Activated T-cell treated with anti-CD3 and anti-CD28 coated beads, Interleukin-2, amount 50 U/mL, for 24 hours (primary cell): ENCODE data around the gene ARHGAP8.
"Not testable (repeated sequence)": the region's sequence is repeated elsewhere in the genome, so short reads cannot be mapped to it uniquely, and the experiment has no call there.

ENCODE experiments used
- DNase-seq: peaks from one replicate; pipeline ENCODE4 v3.0.0-alpha.2; 2020
- H3K27ac Mint-ChIP-seq: 2 replicates; pipeline ENCODE4 v1.8.0; 2020; ENCODE audit warnings: mild to moderate bottlenecking, mixed read lengths
- H3K27me3 Mint-ChIP-seq: 2 replicates; pipeline ENCODE4 v1.8.0; 2020; ENCODE audit warnings: mixed read lengths
- H3K36me3 Mint-ChIP-seq: 2 replicates; pipeline ENCODE4 v1.8.0; 2020; ENCODE audit warnings: low read depth, mixed read lengths
- H3K4me1 Mint-ChIP-seq: 2 replicates; pipeline ENCODE4 v1.8.0; 2020; ENCODE audit warnings: low read depth, mixed read lengths
- H3K4me3 Mint-ChIP-seq: 2 replicates; pipeline ENCODE4 v1.8.0; 2020; ENCODE audit warnings: mild to moderate bottlenecking, moderate library complexity, mixed read lengths
- H3K9me3 Mint-ChIP-seq: 2 replicates; pipeline ENCODE4 v1.8.0; 2020; ENCODE audit warnings: mixed read lengths

ARHGAP8 gene

DNA sequence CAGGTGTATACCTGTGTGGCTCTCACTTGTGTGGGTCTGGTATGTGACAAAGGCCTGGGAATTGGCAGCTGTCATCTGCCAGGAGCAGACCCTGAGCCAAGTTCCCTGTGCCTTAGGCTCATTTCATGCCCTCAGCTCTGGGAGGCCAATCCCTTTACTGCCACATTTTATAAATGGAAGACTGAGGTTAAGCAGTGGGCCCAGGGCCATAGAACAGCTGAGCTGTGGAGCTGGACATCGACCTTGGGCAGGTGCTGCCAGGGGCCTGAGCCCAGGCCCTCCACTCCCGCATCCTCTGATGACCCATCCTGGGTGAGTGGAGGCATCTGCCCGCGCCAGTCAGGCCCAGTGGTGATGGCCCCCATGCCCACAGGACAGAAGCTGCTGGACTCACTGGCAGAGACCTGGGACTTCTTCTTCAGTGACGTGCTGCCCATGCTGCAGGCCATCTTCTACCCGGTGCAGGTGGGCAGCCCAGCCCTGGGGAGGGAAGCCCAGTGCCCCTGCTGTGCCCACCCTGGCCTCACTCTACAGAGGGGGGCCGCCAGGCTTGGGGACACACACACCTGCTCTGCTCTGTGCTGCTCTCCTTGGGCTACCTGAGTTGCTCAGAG is 20.9 kb upstream of the ARHGAP8 start:
- no peak for DNase-seq
- no peaks in the 10 kb centered on the region for H3K27me3 Mint-ChIP-seq
- H3K4me1 Mint-ChIP-seq, result peaks cover 14% of the 10 kb centered on the region
- H3K9me3 Mint-ChIP-seq, result no peaks in the 10 kb centered on the region
- H3K4me3 Mint-ChIP-seq, result no peak overlapping the region
- no peak overlapping the region for H3K27ac Mint-ChIP-seq
- peaks cover 41% of the 10 kb centered on the region for H3K36me3 Mint-ChIP-seq

DNA sequence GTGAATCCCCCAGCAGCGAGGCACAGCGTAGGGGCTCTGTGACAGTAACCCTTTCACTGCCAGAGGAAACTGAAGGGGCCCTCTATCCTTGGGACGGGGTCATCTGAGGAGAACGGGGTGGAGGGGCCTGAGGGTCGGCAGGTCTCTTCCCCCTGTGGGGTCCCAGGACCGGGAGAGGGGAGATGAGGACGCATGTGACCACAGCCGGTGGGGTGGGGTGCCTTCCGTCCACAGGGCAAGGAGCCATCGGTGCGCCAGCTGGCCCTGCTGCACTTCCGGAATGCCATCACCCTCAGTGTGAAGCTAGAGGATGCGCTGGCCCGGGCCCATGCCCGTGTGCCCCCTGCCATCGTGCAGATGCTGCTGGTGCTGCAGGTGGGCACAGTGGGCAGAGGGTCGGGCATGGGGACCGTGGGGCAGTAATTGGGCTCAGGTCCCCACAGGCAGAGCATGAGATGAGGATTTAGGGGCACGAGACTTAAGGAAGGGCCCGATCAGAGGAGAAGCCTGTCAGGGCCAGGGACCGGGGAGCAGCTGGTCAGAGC is 20.3 kb upstream of the ARHGAP8 start:
- Mint-ChIP-seq H3K27ac (no peak overlapping the region), H3K4me3 (no peak overlapping the region), H3K36me3 (peaks cover 40% of the 10 kb centered on the region), H3K4me1 (peaks cover 14% of the 10 kb centered on the region), H3K27me3 (no peaks in the 10 kb centered on the region), H3K9me3 (no peaks in the 10 kb centered on the region)
- no peak for DNase-seq

DNA sequence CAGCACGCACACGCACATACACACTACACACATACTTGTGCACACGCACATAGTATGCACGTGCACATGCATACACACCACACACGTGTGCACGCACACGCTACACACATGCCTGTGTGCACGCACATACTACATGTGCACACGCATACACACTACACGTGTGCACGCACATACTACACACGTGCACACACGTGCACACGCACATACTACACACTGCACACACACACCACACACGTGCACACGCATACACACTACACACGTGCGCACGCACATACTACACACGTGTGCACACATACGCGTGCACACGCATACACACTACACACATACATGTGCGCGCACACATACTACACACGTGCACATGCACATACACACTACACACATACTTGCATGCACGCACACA is 19.7 kb upstream of the ARHGAP8 start:
- Mint-ChIP-seq H3K4me1 (peaks cover 13% of the 10 kb centered on the region), H3K36me3 (peaks cover 35% of the 10 kb centered on the region), H3K9me3 (no peaks in the 10 kb centered on the region), H3K4me3 (no peak overlapping the region), H3K27ac (no peak overlapping the region), H3K27me3 (no peaks in the 10 kb centered on the region)
- no peak for DNase-seq

DNA sequence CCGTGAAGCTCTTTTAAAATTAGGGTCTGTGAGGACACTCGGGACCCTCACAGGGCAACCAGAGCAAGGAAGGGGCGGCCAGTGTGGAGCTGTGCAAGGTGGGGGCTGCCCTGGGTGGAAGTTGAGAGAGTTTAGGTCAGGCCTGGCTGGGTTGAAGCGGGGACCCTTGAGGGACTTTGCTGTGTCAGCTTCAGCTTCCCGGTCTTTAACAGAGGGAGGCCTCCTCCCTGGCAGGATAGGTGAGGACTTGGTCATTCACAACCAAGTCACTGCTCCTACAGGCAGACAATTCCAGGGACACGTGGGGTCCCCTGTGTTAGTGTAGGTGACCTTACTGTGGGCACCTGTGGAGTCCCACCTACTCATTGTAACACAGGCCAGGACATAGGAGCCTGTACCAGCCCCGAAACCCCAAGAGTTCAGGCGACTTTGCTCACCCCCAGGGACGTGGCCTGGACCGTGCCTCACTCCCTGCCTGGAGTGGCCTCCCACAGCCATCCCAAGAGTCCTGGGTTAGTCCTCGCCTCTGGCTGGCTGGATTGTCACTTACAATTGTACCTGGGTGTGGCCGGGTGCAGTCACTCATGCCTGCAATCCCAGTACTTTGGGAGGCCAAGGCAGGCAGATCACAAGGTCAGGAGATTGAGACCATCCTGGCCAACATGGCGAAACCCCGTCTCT is 18.8 kb upstream of the ARHGAP8 start:
- Mint-ChIP-seq H3K36me3 (peaks cover 31% of the 10 kb centered on the region), H3K4me3 (no peak overlapping the region), H3K9me3 (no peaks in the 10 kb centered on the region)

DNA sequence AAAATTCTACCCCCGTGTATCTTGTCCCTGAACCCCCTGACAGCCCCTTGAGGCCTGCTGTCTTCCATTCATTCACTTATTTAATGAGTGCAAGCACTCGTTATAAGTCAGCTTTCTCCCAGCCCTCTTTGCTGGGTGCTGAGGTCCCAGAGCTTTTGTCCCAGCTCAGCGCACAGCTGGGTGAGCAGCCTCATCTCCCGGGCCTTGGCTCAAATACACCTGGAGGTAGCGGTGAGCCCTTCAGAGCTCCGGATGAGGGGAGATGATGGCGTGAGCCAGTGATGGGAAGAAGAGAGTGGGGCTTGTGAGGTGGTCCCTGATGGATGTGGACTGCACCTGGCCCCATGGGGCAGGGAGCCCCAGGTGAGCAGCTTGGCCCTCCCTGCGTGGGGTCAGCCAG is 18.1 kb upstream of the ARHGAP8 start:
- Mint-ChIP-seq H3K27me3 (no peaks in the 10 kb centered on the region), H3K4me3 (no peak overlapping the region), H3K27ac (peak overlapping the region; percentile 26), H3K4me1 (peaks cover 5% of the 10 kb centered on the region), H3K36me3 (peaks cover 27% of the 10 kb centered on the region), H3K9me3 (no peaks in the 10 kb centered on the region)
- DNase-seq, result no peak

More for the DNA sequence above, 18.8 kb upstream of the ARHGAP8 start:
- Mint-ChIP-seq H3K27ac (no peak overlapping the region), H3K27me3 (no peaks in the 10 kb centered on the region), H3K4me1 (peaks cover 9% of the 10 kb centered on the region)
- DNase-seq, result no peak

DNA sequence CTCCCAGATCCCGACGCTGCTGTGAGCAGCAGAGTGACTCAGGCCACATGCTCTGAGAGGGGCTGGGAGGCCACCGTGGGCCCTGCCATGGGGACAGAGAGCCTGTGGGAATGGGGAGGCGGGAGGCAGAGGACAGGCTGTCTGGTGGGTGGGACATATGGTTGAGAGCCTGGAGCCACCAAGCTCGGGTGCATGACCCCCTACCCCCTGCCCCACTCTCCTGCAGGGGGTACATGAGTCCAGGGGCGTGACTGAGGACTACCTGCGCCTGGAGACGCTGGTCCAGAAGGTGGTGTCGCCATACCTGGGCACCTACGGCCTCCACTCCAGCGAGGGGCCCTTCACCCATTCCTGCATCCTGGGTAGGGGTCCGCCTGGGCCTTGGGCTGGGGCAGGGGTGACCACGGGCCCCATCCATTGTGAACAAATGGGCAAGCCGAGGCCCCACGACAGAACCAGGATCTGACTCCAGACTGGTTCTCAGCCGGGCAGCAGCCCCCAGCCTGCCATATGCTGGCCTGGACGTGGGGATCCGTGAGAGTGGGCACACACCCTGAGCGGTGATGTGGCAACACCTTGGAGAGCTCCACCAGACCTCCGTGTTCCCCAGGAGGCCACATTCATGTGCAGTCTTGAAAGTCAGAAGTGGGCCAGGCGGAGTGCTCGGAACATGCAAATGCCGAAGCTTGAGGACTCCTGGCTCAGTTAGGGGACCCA is 17.4 kb upstream of the ARHGAP8 start:
- H3K27ac Mint-ChIP-seq, result no peak overlapping the region

DNA sequence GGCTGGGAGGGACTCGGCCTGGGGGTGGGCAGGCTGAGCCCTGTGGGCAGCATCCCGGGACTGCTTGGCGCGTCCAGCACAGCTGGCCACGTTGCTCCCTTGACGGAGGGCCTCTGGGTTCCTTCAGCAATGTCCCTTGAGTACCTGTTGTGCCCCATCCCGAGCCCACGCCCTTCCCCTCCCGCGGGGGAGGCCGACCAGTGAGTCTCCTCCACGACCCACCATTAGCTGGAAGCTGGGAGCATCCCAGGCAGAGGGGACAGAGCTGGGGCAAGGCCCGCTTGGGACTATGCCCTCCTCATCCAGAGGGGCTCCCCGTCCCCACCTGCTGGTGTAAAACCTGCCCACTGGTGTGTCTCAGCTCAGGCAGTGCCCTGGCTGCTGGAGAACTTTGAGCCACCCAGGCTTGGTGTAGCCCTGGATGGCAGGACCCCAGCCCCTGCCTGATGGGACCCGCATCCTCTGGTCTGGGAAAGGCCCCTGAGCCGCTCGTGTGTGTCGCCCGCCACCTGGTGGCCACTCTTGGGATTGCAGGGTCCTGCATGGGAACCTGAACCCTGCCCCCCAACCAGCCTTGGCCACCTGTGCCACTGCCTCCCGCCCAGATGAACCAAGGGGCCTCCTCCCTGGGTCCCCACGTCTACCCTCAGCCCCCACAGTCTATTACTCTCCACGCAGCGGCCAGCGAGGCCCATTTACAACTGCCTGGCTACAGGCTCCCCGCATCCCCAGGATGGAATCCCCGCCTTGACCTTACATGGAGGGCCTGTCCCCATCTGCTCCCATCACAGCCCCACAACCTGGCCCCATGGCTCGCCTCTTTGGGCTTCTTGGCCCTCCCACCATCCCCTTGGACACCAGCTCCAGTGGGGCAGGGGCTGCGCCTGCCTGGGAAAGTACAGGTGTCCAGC is 16.6 kb upstream of the ARHGAP8 start:
- H3K36me3 Mint-ChIP-seq, result peaks cover 18% of the 10 kb centered on the region
- no peaks in the 10 kb centered on the region for H3K27me3 Mint-ChIP-seq
- no peak overlapping the region for H3K4me3 Mint-ChIP-seq
- no peaks in the 10 kb centered on the region for H3K9me3 Mint-ChIP-seq
- peaks cover 3% of the 10 kb centered on the region for H3K4me1 Mint-ChIP-seq
- DNase-seq, result peak; percentile 92
- H3K27ac Mint-ChIP-seq, result no peak overlapping the region

More for the DNA sequence above, 17.4 kb upstream of the ARHGAP8 start:
- Mint-ChIP-seq H3K9me3 (no peaks in the 10 kb centered on the region), H3K27me3 (no peaks in the 10 kb centered on the region), H3K4me3 (no peak overlapping the region), H3K4me1 (peaks cover 3% of the 10 kb centered on the region), H3K36me3 (peaks cover 25% of the 10 kb centered on the region)
- no peak for DNase-seq

DNA sequence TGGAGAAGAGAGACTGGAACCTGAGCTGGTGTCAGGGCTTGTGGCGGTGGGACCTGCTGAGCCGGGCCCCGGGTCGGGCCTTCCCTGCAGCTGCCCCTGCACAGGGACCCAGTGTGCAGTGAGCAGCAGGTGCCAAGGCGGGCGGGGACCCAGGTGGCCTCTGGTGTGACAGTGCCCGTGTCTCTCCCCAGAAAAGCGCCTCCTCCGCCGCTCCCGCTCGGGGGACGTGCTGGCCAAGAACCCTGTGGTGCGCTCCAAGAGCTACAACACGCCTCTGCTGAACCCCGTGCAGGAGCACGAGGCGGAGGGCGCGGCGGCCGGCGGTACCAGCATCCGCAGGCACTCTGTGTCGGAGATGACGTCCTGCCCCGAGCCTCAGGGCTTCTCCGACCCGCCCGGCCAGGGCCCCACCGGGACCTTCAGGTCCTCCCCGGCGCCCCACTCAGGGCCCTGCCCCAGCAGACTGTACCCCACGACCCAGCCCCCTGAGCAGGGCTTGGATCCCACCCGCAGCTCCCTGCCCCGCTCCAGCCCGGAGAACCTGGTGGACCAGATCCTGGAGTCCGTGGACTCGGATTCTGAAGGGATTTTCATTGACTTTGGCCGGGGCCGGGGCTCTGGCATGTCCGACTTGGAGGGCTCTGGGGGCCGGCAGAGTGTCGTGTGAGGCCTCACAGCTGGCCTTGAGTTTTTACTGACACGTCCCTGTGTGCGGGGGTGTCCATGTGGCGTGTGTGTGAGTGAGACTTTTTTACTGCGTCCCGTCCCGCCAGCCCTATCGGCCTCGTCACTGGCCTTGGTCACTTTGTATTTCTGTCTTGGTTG is 15.6 kb upstream of the ARHGAP8 start:
- peaks cover 3% of the 10 kb centered on the region for H3K4me1 Mint-ChIP-seq
- H3K27ac Mint-ChIP-seq, result no peak overlapping the region
- H3K36me3 Mint-ChIP-seq, result peaks cover 12% of the 10 kb centered on the region
- no peak for DNase-seq
- no peak overlapping the region for H3K4me3 Mint-ChIP-seq
- H3K9me3 Mint-ChIP-seq, result no peaks in the 10 kb centered on the region
- no peaks in the 10 kb centered on the region for H3K27me3 Mint-ChIP-seq

DNA sequence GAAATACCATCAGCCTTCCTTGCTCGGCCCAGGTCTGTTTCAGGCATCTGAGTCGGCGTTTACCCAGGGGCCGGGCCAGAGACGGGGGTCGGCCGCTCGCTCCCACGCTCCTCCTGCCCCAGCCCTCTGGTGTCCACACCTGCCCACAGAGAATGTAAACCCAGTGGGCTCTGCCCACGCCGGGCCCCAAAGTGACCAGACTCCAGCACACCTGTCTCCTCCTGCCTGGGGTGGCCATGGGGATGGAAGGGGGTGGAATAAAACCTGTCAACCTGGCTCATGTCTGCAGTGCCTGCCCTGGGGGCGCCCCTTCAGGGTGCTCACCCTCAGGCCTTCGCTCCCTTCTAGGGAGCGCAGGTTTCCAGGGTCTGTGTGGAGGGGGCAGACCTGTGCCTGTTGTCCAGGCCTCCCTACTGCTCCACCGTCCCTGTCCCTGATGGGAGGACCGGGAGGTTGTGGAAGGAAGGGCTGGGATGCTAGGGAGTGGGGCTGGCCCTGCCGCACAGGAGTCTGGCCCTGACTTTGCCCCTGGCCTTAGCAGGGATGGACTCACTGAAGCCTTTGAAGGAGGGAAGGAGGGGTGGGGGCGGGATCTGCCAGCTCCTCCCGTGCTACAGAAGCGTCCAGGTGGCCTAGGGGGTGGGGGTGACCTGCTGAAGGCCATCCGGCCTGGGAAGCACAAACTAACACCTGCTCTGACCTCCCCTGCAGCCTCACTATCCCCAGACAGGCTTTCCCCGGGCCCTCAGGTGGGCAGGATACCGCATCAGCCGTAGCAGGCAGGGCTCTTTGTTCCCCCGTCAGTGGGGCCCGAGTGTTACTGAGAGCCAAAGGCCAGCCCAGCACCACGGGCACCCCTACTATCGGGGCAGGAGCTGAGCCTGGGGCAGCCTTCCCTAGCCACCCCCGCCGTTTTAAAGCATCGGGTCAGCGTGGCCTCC is 14.7 kb upstream of the ARHGAP8 start:
- DNase-seq, result no peak

DNA sequence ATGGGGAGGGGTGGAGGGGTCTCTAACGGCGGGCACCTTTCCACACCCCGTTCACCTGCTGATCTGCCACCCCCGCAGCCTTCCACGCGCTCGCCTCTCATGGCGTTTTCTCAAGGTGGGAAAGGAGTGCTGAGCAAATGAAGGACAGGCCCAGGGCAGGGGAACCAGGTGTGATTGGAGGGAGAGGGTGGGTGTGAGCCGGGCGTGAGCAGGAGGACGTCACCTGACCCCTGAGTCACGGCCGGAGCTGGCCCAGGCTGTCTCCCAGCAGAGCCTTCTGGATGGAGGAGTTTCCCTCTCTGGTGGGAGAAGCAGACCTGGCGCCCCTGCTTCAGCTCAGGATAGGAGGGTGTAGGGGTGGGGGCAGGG is 14.0 kb upstream of the ARHGAP8 start:
- Mint-ChIP-seq H3K9me3 (no peaks in the 10 kb centered on the region), H3K4me1 (peaks cover 3% of the 10 kb centered on the region), H3K4me3 (no peak overlapping the region), H3K27ac (no peak overlapping the region), H3K27me3 (no peaks in the 10 kb centered on the region), H3K36me3 (no peaks in the 10 kb centered on the region)
- DNase-seq, result no peak

More for the DNA sequence above, 14.7 kb upstream of the ARHGAP8 start:
- H3K27me3 Mint-ChIP-seq, result no peaks in the 10 kb centered on the region
- H3K36me3 Mint-ChIP-seq, result peaks cover 3% of the 10 kb centered on the region
- H3K4me3 Mint-ChIP-seq, result no peak overlapping the region
- no peaks in the 10 kb centered on the region for H3K9me3 Mint-ChIP-seq
- no peak overlapping the region for H3K27ac Mint-ChIP-seq
- H3K4me1 Mint-ChIP-seq, result peaks cover 3% of the 10 kb centered on the region

DNA sequence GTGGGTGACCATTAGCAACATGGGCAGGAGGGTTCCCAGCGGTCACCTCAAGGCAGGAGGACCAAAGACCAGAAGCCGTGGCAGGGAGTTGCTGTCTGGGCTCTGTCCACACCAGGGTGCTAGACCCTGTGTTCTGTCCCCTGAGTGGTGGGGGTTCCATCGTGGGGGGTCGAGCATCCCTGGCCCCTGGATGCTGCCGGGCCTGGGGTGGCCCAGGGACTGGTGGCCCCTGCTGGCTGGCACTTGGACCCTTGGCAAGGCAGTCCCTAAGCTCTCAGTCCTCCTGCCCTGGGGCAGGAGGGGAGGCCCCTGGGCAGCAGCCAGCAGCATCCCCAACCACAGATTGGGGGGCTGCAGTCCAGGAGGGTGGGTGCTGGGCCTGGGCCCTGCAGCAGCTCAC is 13.4 kb upstream of the ARHGAP8 start:
- DNase-seq, result no peak
- H3K4me3 Mint-ChIP-seq, result no peak overlapping the region
- H3K4me1 Mint-ChIP-seq, result peaks cover 3% of the 10 kb centered on the region
- no peaks in the 10 kb centered on the region for H3K9me3 Mint-ChIP-seq
- no peak overlapping the region for H3K27ac Mint-ChIP-seq
- H3K36me3 Mint-ChIP-seq, result no peaks in the 10 kb centered on the region
- H3K27me3 Mint-ChIP-seq, result no peaks in the 10 kb centered on the region

DNA sequence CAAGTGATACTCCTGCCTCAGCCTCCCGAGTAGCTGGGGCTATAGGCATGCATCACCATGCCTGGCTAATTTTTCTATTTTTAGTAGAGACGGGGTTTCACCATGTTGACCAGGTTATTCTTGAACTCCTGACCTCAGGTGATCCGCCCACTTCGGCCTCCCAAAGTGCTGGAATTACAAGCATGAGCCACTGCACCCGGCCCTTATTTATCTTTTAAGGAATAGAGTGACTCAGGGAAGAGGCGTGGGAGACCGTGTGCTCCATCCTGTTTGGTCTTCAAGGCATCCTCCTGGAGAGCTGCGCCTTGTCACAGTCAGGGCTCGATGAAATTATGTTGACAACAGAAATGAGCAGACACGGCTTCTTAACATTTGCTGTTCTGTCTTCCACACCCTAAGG is 12.7 kb upstream of the ARHGAP8 start:
- not testable (repeated sequence) for H3K4me1 Mint-ChIP-seq, H3K9me3 Mint-ChIP-seq, H3K36me3 Mint-ChIP-seq, H3K4me3 Mint-ChIP-seq, H3K27me3 Mint-ChIP-seq, H3K27ac Mint-ChIP-seq, DNase-seq

DNA sequence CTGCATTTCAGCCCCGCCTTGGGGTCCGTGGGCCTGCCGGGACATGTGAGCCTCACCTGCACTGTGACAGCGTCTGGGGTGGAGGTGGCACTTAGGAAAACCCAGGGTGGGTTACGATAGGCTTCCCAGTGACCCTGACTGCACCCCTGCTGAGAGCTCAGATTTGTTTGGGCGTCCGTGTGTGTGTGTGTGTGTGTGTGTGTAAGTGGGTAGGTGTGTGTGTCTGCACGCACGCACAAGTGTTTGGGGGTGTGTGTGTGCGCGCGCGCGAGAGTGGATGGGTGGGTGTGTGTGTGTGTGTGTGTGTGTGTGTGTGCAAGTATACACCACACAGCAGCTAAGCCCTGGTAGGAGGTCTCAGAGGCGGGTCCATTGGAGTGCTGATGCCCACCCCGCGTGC is 12.1 kb upstream of the ARHGAP8 start:
- no peak for DNase-seq
- no peaks in the 10 kb centered on the region for H3K9me3 Mint-ChIP-seq
- no peak overlapping the region for H3K4me3 Mint-ChIP-seq
- H3K36me3 Mint-ChIP-seq, result no peaks in the 10 kb centered on the region
- no peaks in the 10 kb centered on the region for H3K27me3 Mint-ChIP-seq
- peaks cover 3% of the 10 kb centered on the region for H3K4me1 Mint-ChIP-seq
- H3K27ac Mint-ChIP-seq, result peak overlapping the region; percentile 18
